HPDE6-E6E7 (cell line): Measurements from ENCODE around the gene ANTXRL.
"Not testable (repeated sequence)": the region's sequence is repeated elsewhere in the genome, so short reads cannot be mapped to it uniquely, and the experiment has no call there.

ENCODE experiments used
- DNase-seq: peaks from one replicate; pipeline ENCODE4 v3.0.0; 2011; ENCODE audit warnings: missing footprints; ENCODE audit errors: extremely low spot score

The ANTXRL gene

GRCh38 chr10:46294641-46295220, 7.9 kb downstream of the ANTXRL start:
- DNase-seq = no peak

DNA sequence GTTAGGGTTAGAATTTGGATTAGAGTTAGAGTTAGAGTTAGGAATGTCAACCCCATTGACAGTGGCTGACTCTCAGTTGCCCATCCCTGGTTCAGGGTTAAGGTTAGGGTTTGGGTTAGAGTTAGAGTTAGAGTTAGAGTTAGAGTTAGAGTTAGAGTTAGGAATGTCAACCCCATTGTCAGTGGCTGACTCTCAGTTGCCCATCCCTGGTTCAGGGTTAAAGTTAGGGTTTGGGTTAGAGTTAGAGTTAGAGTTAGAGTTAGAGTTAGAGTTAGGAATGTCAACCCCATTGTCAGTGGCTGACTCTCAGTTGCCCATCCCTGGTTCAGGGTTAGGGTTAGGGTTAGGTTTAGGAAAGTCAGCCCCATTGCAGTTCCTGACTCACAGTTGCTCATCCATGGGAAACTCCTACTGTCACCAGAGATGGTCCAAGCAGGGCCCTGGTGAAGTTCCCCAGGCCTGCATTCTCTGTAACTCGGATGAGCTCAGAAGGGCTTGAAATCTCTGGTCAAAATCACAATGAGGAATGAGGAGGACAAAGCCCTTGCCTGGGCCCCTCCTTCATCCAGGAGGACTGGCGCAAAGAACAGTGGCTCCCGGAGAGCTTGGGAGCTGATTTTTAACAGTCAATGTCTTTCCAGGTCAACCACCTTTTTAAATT, 8.7 kb downstream of the ANTXRL start:
- not testable (repeated sequence) for DNase-seq

DNA sequence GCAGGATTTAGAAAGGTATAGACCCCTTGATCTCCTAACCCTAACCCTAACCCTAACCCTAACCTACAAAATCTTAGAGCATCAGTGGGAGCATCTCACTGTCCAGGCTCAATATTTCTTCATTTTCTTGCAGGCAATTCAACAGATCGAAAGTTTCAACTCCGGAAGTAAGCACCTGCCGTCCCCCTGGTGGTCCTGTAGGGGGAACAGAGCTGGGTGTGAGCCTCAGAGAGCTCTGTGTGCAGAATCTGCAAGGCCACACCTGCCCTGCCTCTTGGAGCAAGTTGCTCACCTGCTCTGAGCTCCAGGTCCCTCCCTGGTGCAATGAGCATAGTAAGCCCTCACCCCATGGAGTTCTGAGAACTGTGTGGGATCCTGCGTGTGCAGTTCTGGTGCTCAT, 9.3 kb downstream of the ANTXRL start:
- DNase-seq = not testable (repeated sequence)

GRCh38 chr10:46296641-46297141, 9.9 kb downstream of the ANTXRL start:
- DNase-seq = no peak

DNA sequence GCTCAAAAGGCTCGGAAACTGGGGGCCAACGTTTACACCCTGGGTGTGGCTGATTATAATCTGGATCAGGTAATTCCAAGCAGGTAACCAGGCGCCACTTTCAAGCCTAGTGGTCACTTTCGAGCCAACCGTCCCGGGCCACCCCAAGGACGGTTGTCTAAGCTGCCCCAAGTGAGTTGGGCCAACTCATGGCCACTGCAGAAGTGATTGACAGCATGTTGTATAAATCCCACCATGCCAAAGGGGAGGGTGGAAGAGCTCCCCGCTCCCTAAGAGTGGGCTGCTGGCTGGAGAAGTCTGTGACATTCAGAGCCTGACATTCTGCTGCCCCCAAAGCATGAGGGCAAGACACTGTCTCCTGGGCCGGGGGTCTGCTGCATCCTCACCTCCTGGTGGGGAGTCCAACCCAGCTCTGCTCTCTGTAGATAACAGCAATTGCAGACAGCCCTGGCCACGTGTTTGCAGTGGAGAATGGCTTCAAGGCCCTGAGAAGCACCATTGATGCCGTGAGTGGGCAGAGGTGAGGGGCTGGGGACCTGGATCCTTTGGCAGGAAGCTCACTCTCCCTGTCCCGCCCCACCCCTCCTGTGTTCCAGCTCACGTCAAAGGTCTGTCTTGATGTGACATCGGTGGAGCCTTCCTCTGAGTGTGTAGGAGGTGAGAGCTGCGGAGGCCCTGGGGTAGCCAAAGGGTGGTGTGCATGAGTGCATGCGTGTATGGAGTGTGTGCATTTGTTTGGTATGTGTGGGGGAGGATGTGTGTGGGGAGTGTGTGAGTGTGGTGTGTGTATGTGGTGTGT, 10.8 kb downstream of the ANTXRL start:
- DNase-seq = no peak

- no peak for DNase-seq
Observed at GRCh38 chr10:46298477-46299285, 11.9 kb downstream of the ANTXRL start.

DNA sequence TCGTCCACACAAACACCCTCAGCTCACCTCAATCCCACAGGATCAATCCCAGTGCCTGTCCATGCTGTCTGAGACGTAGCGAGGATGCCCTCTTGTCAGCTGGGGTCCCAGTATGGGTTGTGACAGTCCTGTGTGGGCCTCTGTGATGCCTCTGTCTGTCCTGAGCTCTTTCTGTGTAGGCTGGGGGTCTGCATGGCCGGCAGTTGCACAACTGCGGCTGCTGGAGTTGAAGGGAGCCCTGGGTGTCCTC, 12.4 kb downstream of the ANTXRL start:
- DNase-seq = no peak

GRCh38 chr10:46299536-46300369, 13.0 kb downstream of the ANTXRL start:
- no peak for DNase-seq

- DNase-seq = not testable (repeated sequence)
Observed at GRCh38 chr10:46300370-46300711, 13.5 kb downstream of the ANTXRL start.

GRCh38 chr10:46301056-46301645, 14.4 kb downstream of the ANTXRL start:
- DNase-seq = no peak

GRCh38 chr10:46301721-46302479, 15.1 kb downstream of the ANTXRL start:
- no peak for DNase-seq

GRCh38 chr10:46302765-46303352, 16.1 kb downstream of the ANTXRL start:
- not testable (repeated sequence) for DNase-seq

- no peak for DNase-seq
Observed at GRCh38 chr10:46304062-46304461, 17.3 kb downstream of the ANTXRL start.

- not testable (repeated sequence) for DNase-seq
Observed at GRCh38 chr10:46304671-46305070, 17.9 kb downstream of the ANTXRL start.

DNA sequence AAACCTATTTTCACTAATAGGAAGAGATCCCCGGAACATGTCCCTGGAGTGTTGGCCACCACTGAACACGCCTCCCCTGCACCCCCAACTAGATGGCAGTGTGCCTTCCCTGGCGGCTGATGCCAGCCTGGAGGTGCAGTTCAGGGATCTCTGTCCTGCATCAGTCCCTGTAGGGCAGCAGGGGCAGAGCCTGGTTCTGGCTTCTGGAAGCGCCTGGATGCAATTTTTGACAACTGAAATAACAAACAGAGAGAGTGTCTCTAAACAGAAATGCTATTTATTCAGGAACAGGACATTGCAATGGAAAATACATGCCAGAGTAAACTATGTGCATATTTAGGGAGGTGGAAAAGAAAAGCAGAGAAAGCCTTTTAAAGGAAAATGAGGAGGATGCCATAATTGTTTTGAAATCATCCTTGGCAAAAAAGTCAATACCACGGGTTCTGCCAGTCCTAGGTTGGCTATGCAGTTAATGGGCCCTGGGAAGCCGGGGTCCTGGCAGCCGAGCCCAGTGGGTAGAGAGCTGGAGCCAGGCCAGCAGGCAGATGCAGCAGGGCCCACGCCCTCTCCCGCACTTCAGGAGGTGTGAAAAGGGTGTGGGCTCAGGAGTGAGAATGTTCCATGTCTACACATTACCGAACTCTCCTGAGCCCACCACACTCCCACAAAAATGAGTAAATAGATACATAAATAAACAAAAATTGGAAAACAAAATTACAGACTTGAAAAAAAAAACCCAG, 18.5 kb downstream of the ANTXRL start:
- no peak for DNase-seq

- DNase-seq = no peak
Observed at GRCh38 chr10:46305986-46306385, 19.2 kb downstream of the ANTXRL start.

GRCh38 chr10:46306516-46307184, 19.9 kb downstream of the ANTXRL start:
- no peak for DNase-seq

DNA sequence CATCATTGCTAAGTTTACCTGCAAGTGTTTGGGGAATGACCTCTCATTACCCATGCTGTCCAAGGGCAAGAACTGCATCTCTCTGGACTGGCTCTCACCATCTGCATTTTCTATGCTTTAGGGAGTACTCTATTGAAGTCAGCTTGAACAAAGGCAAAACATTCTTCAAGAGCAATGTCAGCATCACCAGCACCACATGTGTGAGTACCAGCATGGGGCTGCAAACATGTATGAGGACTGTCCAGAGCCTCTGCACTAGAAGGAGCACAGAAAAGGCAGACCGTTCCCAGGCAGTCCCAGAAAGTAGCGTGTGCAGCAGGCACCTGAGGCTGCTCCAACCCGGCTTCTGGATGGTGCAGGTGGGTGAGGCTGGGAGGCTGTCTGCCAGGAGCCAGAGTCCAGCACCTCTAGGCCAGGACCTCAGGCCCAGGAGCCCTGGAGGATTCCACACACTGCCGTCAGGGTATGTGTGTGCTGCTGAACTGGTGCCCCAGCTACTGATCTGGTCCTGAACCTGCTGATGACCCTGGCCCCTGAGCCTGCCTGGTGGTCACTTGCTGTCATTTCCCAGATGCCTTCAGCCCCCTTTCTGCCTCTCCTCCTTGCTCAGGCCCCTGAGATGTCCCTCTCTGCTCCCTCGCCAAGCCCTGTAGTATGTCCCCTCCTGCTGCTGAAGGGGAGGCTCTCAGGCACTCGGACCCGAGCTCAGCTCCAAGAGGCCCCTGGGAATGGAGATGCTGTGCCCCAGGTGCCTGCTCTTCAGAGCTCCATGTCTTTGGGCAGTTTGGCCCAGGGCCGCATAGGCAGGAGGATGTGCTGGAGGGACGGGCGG, 20.7 kb downstream of the ANTXRL start:
- DNase-seq = no peak
